Measurements from ENCODE around the gene PNMA8C.

The PNMA8C gene

GRCh38 chr19:46470376-46470775 lies 41.6 kb upstream of the PNMA8C start:
- Histone ChIP-seq H2AFZ (ENCODE audit: low read depth, low read length) (no peak overlapping the region), H3K9me3 (ENCODE audit: insufficient read depth, low read length, severe bottlenecking) (no peaks in the 10 kb centered on the region), H3K79me2 (ENCODE audit: insufficient read depth, low read length) (no peaks in the 10 kb centered on the region), H3K4me3 (ENCODE audit: low read depth in 1 of 2, low read length in 2 of 2) (no peak overlapping the region), H3K4me2 (ENCODE audit: insufficient read depth, low read length) (no peak overlapping the region), H3K36me3 (ENCODE audit: insufficient read depth, low read length) (no peaks in the 10 kb centered on the region), H3K9ac (ENCODE audit: low read depth, low read length) (no peak overlapping the region), H3K27me3 (ENCODE audit: insufficient read depth, low read length, poor library complexity) (no peaks in the 10 kb centered on the region), H3K27ac (ENCODE audit: low read length) (no peak overlapping the region), H4K20me1 (ENCODE audit: insufficient read depth, low read length) (no peaks in the 10 kb centered on the region), H3K4me1 (ENCODE audit: insufficient read depth, low read length) (no peaks in the 10 kb centered on the region)
- no peak for ATAC-seq (ENCODE audit: insufficient read depth, low read depth)
- DNase-seq = no peak
- TF ChIP-seq EZH2 (IDR thresholded peaks at IDR 0.05; ENCODE audit: borderline replicate concordance, low read depth, low read length, severe bottlenecking) = no peak
- TF ChIP-seq CTCF (IDR thresholded peaks at IDR 0.05; ENCODE audit: borderline replicate concordance, extremely low read depth, low read length, poor library complexity, severe bottlenecking) = no peak

- no peak for DNase-seq
- Histone ChIP-seq H3K9me3 (ENCODE audit: insufficient read depth, low read length, severe bottlenecking) (no peaks in the 10 kb centered on the region), H2AFZ (ENCODE audit: low read depth, low read length) (no peak overlapping the region), H3K79me2 (ENCODE audit: insufficient read depth, low read length) (no peaks in the 10 kb centered on the region), H3K4me2 (ENCODE audit: insufficient read depth, low read length) (no peak overlapping the region), H3K4me1 (ENCODE audit: insufficient read depth, low read length) (no peaks in the 10 kb centered on the region), H4K20me1 (ENCODE audit: insufficient read depth, low read length) (no peaks in the 10 kb centered on the region), H3K9ac (ENCODE audit: low read depth, low read length) (no peak overlapping the region), H3K27me3 (ENCODE audit: insufficient read depth, low read length, poor library complexity) (no peaks in the 10 kb centered on the region), H3K36me3 (ENCODE audit: insufficient read depth, low read length) (no peaks in the 10 kb centered on the region), H3K4me3 (ENCODE audit: low read depth in 1 of 2, low read length in 2 of 2) (no peak overlapping the region), H3K27ac (ENCODE audit: low read length) (no peak overlapping the region)
- no peak for ATAC-seq (ENCODE audit: insufficient read depth, low read depth)
- TF ChIP-seq CTCF (IDR thresholded peaks at IDR 0.05; ENCODE audit: borderline replicate concordance, extremely low read depth, low read length, poor library complexity, severe bottlenecking) (no peak), EZH2 (IDR thresholded peaks at IDR 0.05; ENCODE audit: borderline replicate concordance, low read depth, low read length, severe bottlenecking) (no peak)
These were observed 40.9 kb upstream of the PNMA8C start for GRCh38 chr19:46469541-46470185.

GRCh38 chr19:46466536-46467196 lies 37.9 kb upstream of the PNMA8C start:
- Histone ChIP-seq H3K9ac (ENCODE audit: low read depth, low read length) (no peak overlapping the region), H3K4me1 (ENCODE audit: insufficient read depth, low read length) (no peaks in the 10 kb centered on the region), H3K79me2 (ENCODE audit: insufficient read depth, low read length) (no peaks in the 10 kb centered on the region), H3K4me2 (ENCODE audit: insufficient read depth, low read length) (no peak overlapping the region), H3K27me3 (ENCODE audit: insufficient read depth, low read length, poor library complexity) (no peaks in the 10 kb centered on the region), H3K4me3 (ENCODE audit: low read depth in 1 of 2, low read length in 2 of 2) (no peak overlapping the region), H4K20me1 (ENCODE audit: insufficient read depth, low read length) (no peaks in the 10 kb centered on the region), H3K36me3 (ENCODE audit: insufficient read depth, low read length) (no peaks in the 10 kb centered on the region), H2AFZ (ENCODE audit: low read depth, low read length) (no peak overlapping the region), H3K27ac (ENCODE audit: low read length) (no peak overlapping the region), H3K9me3 (ENCODE audit: insufficient read depth, low read length, severe bottlenecking) (no peaks in the 10 kb centered on the region)
- ATAC-seq (ENCODE audit: insufficient read depth, low read depth) (no peak), DNase-seq (no peak)
- no peak for TF ChIP-seq CTCF (IDR thresholded peaks at IDR 0.05; ENCODE audit: borderline replicate concordance, extremely low read depth, low read length, poor library complexity, severe bottlenecking)

Data from DND-41 (cell line).